Keratinocyte (primary cell): ENCODE results near the gene GNAL. TPM values are rescaled to one million over a fixed set of nuclear protein-coding genes. Genes with fewer than 3 reads are reported as not detected.

Source experiments
- DNase-seq: peaks from one replicate; pipeline ENCODE4 v3.0.0-alpha.2; 2011; ENCODE audit warnings: low read depth, missing footprints, low spot score
- FAIRE-seq: peaks from 2 replicates; lab custom pipeline; 2011; peaks lifted over from hg19 to GRCh38; lab: Jason Lieb, UNC
- H2AFZ ChIP-seq: 2 replicates; pipeline ENCODE4 v1.6.0; 2012; ENCODE audit warnings: low read length, control low read depth, inconsistent platforms; ENCODE audit not compliant: control insufficient read depth
- H3K27ac ChIP-seq: 2 replicates; pipeline ENCODE4 v1.5.1; 2011; ENCODE audit warnings: low read length; ENCODE audit not compliant: control insufficient read depth, insufficient read depth
- H3K27me3 ChIP-seq: 3 replicates; pipeline ENCODE4 v1.6.0; 2011; ENCODE audit warnings: low read length; ENCODE audit not compliant: control insufficient read depth, insufficient read depth; ENCODE audit errors: extremely low read depth
- H3K36me3 ChIP-seq, 2 experiments: 2 replicates in 1 of 2; 3 replicates in 1 of 2; pipeline ENCODE4 v1.5.1; 2011; ENCODE audit warnings: low read length in 2 of 2, mild to moderate bottlenecking in 1 of 2; ENCODE audit not compliant: control insufficient read depth in 2 of 2, insufficient read depth in 2 of 2; ENCODE audit errors: extremely low read depth in 1 of 2
- H3K4me1 ChIP-seq: 3 replicates; pipeline ENCODE4 v1.5.1; 2011; ENCODE audit warnings: low read length; ENCODE audit not compliant: control insufficient read depth, insufficient read depth; ENCODE audit errors: extremely low read depth
- H3K4me2 ChIP-seq: 3 replicates; pipeline ENCODE4 v1.6.0; 2011; ENCODE audit warnings: low read depth, low read length; ENCODE audit not compliant: control insufficient read depth, insufficient read depth; ENCODE audit errors: extremely low read depth
- H3K4me3 ChIP-seq, 3 experiments: fragments of 200-600 bp in 1 of 3; sonication (generic) in 1 of 3; 2 replicates in 2 of 3; 3 replicates in 1 of 3; pipeline ENCODE4 v1.5.1; 2011 to 2016; ENCODE audit warnings: low read length in 3 of 3, mild to moderate bottlenecking in 3 of 3, control low read depth in 2 of 3, inconsistent platforms in 1 of 3, low read depth in 1 of 3, mixed read lengths in 1 of 3, mixed run types in 1 of 3, moderate library complexity in 1 of 3; ENCODE audit not compliant: control insufficient read depth in 2 of 3, insufficient read depth in 2 of 3; ENCODE audit errors: extremely low read depth in 1 of 3
- H3K79me2 ChIP-seq: 2 replicates; pipeline ENCODE4 v1.6.0; 2012; ENCODE audit warnings: low read length; ENCODE audit not compliant: control insufficient read depth, insufficient read depth
- H3K9ac ChIP-seq: 3 replicates; pipeline ENCODE4 v1.6.0; 2011; ENCODE audit warnings: low read length; ENCODE audit not compliant: control insufficient read depth, insufficient read depth; ENCODE audit errors: extremely low read depth
- H3K9me1 ChIP-seq: 3 replicates; pipeline ENCODE4 v1.6.0; 2011; ENCODE audit warnings: low read length; ENCODE audit not compliant: control insufficient read depth, insufficient read depth; ENCODE audit errors: extremely low read depth
- H3K9me3 ChIP-seq: 2 replicates; pipeline ENCODE4 v1.5.1; 2012; ENCODE audit warnings: low read depth, low read length; ENCODE audit not compliant: control insufficient read depth
- H4K20me1 ChIP-seq: 3 replicates; pipeline ENCODE4 v1.6.0; 2011; ENCODE audit warnings: low read length; ENCODE audit not compliant: control insufficient read depth, insufficient read depth; ENCODE audit errors: extremely low read depth
- EZH2 ChIP-seq: IDR thresholded peaks from one replicate; pipeline ENCODE4 v1.6.1; 2012; ENCODE audit warnings: inconsistent platforms, mild to moderate bottlenecking, low read length, moderate library complexity
- dilution Hi-C: fragments of 300-500 bp; cut with MboI; formaldehyde crosslinking; loops from one replicate; pipeline ENCODE4 v1.7.0; 2020; ENCODE audit warnings: low sequenced_read_pairs; ENCODE audit not compliant: extremely low pct_ligation_motif_present
- polyA plus RNA-seq, 5 experiments: library from polyadenylated mRNA; depleted of rRNA in 3 of 5; stranded (reverse) in 3 of 5; stranded (forward) in 1 of 5; unstranded in 1 of 5; fragments of >200 nt; gene quantifications; 1 replicate in 1 of 5; 2 replicates in 3 of 5; 3 replicates in 1 of 5; pipeline versions ENCODE4 v1.2.1 to v1.2.3, GENCODE V29; 2011 to 2012; ENCODE audit warnings: missing spikeins in 2 of 5, low read depth in 1 of 5, low replicate concordance in 1 of 5
- TF ChIP-seq, protein P1 (sequence below), 3 experiments: IDR thresholded peaks in 1 of 3; conservative IDR thresholded peaks in 1 of 3; optimal IDR thresholded peaks in 1 of 3; 2 replicates in 2 of 3; 3 replicates in 1 of 3; pipeline versions ENCODE3 to v1.5.1; 2011; ENCODE audit warnings: low read length in 3 of 3, mild to moderate bottlenecking in 3 of 3, moderate library complexity in 2 of 3, control low read depth in 1 of 3, inconsistent platforms in 1 of 3; ENCODE audit not compliant: insufficient read depth in 2 of 3; ENCODE audit errors: extremely low read depth in 1 of 3

Gene GNAL
- polyA plus RNA-seq, 1 donor (not counting 4 experiments of a cell fraction or from before 2014, with no cell fraction given), result 30.0 TPM

- FAIRE-seq (no peak), DNase-seq (no peak)
- H3K9me3 ChIP-seq, result no peaks in the 10 kb centered on the region
- H3K27ac ChIP-seq, result no peak overlapping the region
- no peak overlapping the region for H3K4me3 ChIP-seq
- no peaks in the 10 kb centered on the region for H3K4me1 ChIP-seq
- H3K79me2 ChIP-seq, result no peaks in the 10 kb centered on the region
- H3K4me2 ChIP-seq, result no peak overlapping the region
- no peaks in the 10 kb centered on the region for H3K9me1 ChIP-seq
- H3K27me3 ChIP-seq, result no peaks in the 10 kb centered on the region
- H4K20me1 ChIP-seq, result no peaks in the 10 kb centered on the region
- TF ChIP-seq, protein P1, sequence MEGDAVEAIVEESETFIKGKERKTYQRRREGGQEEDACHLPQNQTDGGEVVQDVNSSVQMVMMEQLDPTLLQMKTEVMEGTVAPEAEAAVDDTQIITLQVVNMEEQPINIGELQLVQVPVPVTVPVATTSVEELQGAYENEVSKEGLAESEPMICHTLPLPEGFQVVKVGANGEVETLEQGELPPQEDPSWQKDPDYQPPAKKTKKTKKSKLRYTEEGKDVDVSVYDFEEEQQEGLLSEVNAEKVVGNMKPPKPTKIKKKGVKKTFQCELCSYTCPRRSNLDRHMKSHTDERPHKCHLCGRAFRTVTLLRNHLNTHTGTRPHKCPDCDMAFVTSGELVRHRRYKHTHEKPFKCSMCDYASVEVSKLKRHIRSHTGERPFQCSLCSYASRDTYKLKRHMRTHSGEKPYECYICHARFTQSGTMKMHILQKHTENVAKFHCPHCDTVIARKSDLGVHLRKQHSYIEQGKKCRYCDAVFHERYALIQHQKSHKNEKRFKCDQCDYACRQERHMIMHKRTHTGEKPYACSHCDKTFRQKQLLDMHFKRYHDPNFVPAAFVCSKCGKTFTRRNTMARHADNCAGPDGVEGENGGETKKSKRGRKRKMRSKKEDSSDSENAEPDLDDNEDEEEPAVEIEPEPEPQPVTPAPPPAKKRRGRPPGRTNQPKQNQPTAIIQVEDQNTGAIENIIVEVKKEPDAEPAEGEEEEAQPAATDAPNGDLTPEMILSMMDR (optimal IDR thresholded peaks at IDR 0.05 in 1 of 3, IDR thresholded peaks at IDR 0.05 in 1 of 3, conservative IDR thresholded peaks at IDR 0.05 in 1 of 3; ENCODE audit: extremely low read depth in 1 of 3, insufficient read depth in 2 of 3, low read length in 3 of 3), result no peak
- no peak for TF ChIP-seq EZH2
- no peak overlapping the region for H3K9ac ChIP-seq
- H3K36me3 ChIP-seq, result peaks cover 0 to 4% of the 10 kb centered on the region in 2 experiments
- H2AFZ ChIP-seq, result no peak overlapping the region
- dilution Hi-C loops, result no loop called here
Observed at GRCh38 chr18:11901826-11902438, 212.9 kb downstream of the GNAL start.

GRCh38 chr18:11902522-11903292 is 213.6 kb downstream of the GNAL start:
- H3K27ac ChIP-seq, result no peak overlapping the region
- H3K9me3 ChIP-seq, result no peaks in the 10 kb centered on the region
- TF ChIP-seq, protein P1 (optimal IDR thresholded peaks at IDR 0.05 in 1 of 3, IDR thresholded peaks at IDR 0.05 in 1 of 3, conservative IDR thresholded peaks at IDR 0.05 in 1 of 3; ENCODE audit: extremely low read depth in 1 of 3, insufficient read depth in 2 of 3, low read length in 3 of 3), result no peak
- no peak overlapping the region for H3K9ac ChIP-seq
- FAIRE-seq (no peak), DNase-seq (no peak)
- H3K27me3 ChIP-seq, result no peaks in the 10 kb centered on the region
- dilution Hi-C loops, result no loop called here
- peaks cover 6% of the 10 kb centered on the region for H3K4me1 ChIP-seq
- H3K36me3 ChIP-seq, result peaks cover 0 to 4% of the 10 kb centered on the region in 2 experiments
- no peak overlapping the region for H2AFZ ChIP-seq
- no peaks in the 10 kb centered on the region for H4K20me1 ChIP-seq
- no peak overlapping the region for H3K4me2 ChIP-seq
- no peaks in the 10 kb centered on the region for H3K9me1 ChIP-seq
- H3K4me3 ChIP-seq, result no peak overlapping the region
- no peaks in the 10 kb centered on the region for H3K79me2 ChIP-seq
